Measurements from ENCODE around the gene RHOXF1.
"Not testable (repeated sequence)": the region's sequence is repeated elsewhere in the genome, so short reads cannot be mapped to it uniquely, and the experiment has no call there.

RHOXF1 gene

DNA sequence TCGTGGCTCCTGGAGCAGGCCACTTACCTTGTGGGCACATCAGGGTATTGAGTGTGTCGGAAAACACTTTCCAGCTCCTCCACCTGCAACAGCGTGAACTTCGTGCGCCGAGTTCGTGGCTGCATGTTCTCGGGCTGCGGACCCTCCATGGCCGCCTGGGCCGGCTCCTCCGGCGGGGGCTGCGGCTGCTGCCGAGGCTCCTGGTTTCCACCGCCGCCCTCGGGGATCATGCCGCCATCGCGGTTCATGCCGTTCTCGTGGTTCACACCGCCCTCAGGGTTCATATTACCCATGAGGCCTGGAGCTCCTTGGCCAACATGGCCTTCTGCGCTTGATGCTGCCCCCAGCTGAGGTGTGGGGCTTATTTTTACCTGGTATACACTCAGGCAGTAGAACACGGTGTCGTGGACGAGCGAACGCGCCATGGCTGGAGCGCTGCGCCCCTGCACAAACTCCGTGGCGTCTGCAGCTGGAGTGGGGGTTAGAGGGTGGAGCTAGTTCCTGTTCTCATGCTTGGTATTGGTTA is at the start of gene RHOXF1:
Gene RHOXF1, minus strand, starts transcription at position 476 of the 526 bp plus-strand sequence. Its CDS starts 51 bp downstream, at position 425.
- no peak for DNase-seq (ENCODE audit: low read depth in 2 of 2)

DNA sequence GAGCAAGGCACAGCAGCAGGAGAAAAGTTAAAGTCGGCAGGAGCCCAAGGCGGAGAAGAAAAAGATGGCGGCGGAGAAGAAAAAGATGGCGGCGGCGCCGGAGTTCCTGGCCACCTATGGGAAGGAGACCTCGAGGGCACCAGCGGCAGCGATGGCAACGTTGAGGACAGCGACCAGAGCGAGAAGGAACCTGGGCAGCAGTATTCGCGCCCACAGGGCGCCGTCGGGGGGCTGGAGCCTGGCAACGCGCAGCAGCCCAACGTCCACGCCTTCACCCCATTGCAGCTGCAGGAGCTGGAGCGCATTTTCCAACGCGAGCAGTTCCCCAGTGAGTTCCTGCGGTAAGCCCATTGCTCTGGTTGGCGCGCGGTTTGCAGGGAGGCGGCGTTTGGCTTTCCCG is 43.4 kb upstream of the RHOXF1 start:
- DNase-seq (ENCODE audit: low read depth in 2 of 2), result not testable (repeated sequence)

DNA sequence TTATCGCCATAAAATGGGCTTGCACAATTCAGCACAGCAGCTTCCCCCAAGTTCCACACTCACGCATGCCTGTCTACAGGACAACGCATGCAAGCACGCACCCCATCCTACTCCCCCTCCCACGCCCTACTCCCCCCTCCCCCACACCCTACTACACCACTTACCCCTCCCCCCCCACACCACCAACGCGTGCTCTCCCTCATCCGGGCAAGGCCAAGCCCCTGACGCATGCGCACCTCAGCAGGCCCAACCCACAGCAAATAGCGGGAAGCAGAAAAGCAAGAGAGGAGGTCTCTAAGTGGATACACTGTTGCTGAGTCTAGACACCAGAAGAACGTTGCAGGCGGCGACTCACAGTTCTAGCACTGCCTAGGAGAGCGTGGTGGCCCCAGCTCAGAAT is 42.6 kb upstream of the RHOXF1 start, which contains the start of gene RHOXF2:
Gene RHOXF2, plus strand, starts transcription at position 301 of the 400 bp plus-strand sequence. CDS start 138 bp downstream, outside the sequence.
- DNase-seq (ENCODE audit: low read depth in 2 of 2), result not testable (repeated sequence)

- not testable (repeated sequence) for DNase-seq (ENCODE audit: low read depth in 2 of 2)
Observed at GRCh38 chrX:120150109-120150744, 34.5 kb upstream of the RHOXF1 start.

GRCh38 chrX:120147537-120147936 is 31.8 kb upstream of the RHOXF1 start:
- no peak for DNase-seq (ENCODE audit: low read depth in 2 of 2)

GRCh38 chrX:120146323-120146722 is 30.6 kb upstream of the RHOXF1 start:
- not testable (repeated sequence) for DNase-seq (ENCODE audit: low read depth in 2 of 2)

GRCh38 chrX:120145295-120145925 is 29.7 kb upstream of the RHOXF1 start:
- DNase-seq (ENCODE audit: low read depth in 2 of 2), result no peak

GRCh38 chrX:120144178-120144844 is 28.6 kb upstream of the RHOXF1 start:
- DNase-seq (ENCODE audit: low read depth in 2 of 2), result no peak

- DNase-seq (ENCODE audit: low read depth in 2 of 2), result no peak
Observed at GRCh38 chrX:120140293-120140981, 24.7 kb upstream of the RHOXF1 start.

- DNase-seq (ENCODE audit: low read depth in 2 of 2), result no peak
Observed at GRCh38 chrX:120137439-120137838, 21.7 kb upstream of the RHOXF1 start.

GRCh38 chrX:120136840-120137239 is 21.1 kb upstream of the RHOXF1 start:
- no peak for DNase-seq (ENCODE audit: low read depth in 2 of 2)

- no peak for DNase-seq (ENCODE audit: low read depth in 2 of 2)
Observed at GRCh38 chrX:120136128-120136527, 20.4 kb upstream of the RHOXF1 start.

DNA sequence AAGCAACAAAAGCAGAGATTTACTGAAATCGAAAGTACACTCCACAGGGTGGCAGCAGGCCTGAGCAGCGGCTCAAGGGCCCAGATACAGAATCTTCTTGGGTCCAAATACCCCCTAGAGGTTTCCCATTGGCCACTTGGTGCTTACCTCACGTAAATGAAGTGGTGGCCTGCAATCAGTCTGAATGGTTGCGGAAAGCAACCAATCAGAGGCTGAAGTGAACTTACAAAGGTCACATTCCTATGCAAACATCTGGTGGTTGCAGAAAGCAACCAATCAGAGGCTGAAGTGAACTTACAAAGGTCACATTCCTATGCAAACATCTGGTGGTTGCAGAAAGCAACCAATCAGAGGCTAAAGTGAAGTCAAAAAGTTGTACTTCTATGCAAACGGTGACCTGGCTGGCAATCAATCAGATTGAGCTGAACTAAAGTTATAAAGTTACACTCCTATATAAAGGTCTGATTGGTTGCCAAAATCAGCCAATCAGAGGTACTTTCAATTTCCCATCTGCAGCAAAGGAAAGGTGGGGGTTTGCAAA is 12.7 kb upstream of the RHOXF1 start:
- not testable (repeated sequence) for DNase-seq (ENCODE audit: low read depth in 2 of 2)

DNA sequence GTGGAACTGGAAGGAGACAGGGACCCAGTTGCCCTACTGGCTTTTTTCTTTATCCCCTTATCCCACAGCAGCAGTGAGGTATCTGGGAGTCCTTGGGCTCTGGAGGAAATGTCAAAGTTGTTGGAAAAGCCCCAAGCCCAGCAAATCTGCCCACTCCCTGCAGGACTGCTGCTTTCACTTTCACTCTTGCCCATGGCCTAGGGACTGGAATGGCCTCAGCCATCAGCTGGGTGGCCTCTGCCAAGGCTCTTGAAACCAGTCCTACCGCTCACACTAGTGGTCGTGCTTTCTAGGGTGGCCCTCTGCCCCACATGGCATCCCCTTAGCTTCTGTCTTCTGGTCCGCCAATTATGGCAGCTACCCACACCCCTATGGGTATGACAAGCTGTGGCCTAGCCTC is 9.7 kb upstream of the RHOXF1 start:
- DNase-seq (ENCODE audit: low read depth in 2 of 2), result no peak

GRCh38 chrX:120120223-120120622 is 4.5 kb upstream of the RHOXF1 start:
- DNase-seq (ENCODE audit: low read depth in 2 of 2), result no peak

DNA sequence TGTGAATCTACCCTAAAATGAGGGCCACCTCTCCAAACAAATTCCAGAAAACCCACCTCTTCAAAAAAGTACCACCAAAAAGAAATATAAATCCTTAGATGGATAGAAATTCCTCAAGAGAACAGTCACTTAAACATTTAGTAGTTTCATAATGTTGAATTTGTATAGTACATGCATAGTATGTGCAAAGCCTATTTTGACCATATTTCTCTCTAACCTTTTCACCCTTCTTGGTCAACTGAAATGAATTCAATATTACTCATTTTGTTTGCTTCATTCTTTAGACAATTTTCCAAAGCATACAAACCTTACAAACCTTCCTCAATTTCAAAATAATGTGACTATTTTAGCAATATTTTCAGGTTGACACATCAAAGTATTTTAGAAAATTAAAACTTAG is 4.1 kb downstream of the RHOXF1 start:
- DNase-seq (ENCODE audit: low read depth in 2 of 2), result no peak

- no peak for DNase-seq (ENCODE audit: low read depth in 2 of 2)
Observed at GRCh38 chrX:120109378-120109777, 6.3 kb downstream of the RHOXF1 start.

DNA sequence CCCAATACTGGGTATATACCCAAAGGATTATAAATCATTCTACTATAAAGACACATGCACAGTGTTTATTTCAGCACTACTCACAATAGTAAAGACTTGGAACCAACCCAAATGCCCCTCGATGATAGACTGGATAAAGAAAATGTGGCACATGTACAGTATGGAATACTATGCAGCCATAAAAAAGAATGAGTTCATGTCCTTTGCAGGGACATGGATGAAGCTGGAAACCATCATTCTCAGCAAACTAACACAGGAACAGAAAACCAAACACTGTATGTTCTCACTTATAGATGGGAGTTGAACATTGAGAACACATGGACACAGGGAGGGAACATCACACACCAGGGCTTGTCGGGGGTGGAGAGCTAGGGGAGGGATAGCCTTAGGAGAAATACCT is 11.0 kb downstream of the RHOXF1 start:
- DNase-seq (ENCODE audit: low read depth in 2 of 2), result not testable (repeated sequence)

GRCh38 chrX:120101057-120101456 is 14.7 kb downstream of the RHOXF1 start:
- DNase-seq (ENCODE audit: low read depth in 2 of 2), result not testable (repeated sequence)

DNA sequence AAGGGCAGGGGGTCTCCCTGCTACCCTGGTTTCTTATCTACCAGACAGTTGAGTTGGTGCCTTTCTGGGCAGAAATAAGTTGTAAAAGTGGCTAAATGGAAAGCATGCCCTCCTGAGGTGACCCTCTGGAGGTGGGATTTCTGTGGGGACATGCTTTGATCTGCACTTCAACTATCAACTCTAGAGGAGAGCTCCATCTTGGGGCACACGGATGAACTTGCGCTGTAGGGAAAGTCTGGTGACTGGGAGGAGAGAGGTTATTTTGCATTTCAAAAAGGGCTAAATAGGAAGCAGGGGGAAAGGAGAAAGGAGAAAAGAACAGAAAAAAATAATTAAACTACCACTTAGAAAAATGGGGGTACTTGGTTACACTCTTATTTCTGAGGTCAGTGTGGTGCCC is 25.5 kb downstream of the RHOXF1 start:
- DNase-seq (ENCODE audit: low read depth in 2 of 2), result no peak

- DNase-seq (ENCODE audit: low read depth in 2 of 2), result no peak
Observed at GRCh38 chrX:120087289-120088017, 28.3 kb downstream of the RHOXF1 start.
